Measurements from ENCODE around the gene DHX15. TPM values are rescaled to one million over a fixed set of nuclear protein-coding genes. Genes with fewer than 3 reads are reported as not detected.

Gene DHX15
- total and polyA plus RNA-seq, 2 of the 13 experiments (the other 11 are each of a cell fraction or from before 2014, with no cell fraction given), result 92.9 to 165 TPM

GRCh38 chr4:24497221-24497620 lies 87.1 kb downstream of the DHX15 start:
- no peak for DNase-seq (ENCODE audit: low spot score)
- no peaks in the 10 kb centered on the region for H3K4me1 ChIP-seq (ENCODE audit: insufficient read depth, low read length)
- H3K27me3 ChIP-seq (ENCODE audit: control insufficient read depth in 1 of 2, insufficient read depth in 2 of 2, low read length in 2 of 2), result no peaks in the 10 kb centered on the region; a peak in 1 of 5 replicates
- FAIRE-seq, result no peak
- ATAC-seq, result no peak
- no peak overlapping the region for H2AFZ ChIP-seq (ENCODE audit: low read length)
- H3K36me3 ChIP-seq (replicated peaks in 1 of 2; ENCODE audit: control insufficient read depth in 1 of 2, insufficient read depth in 2 of 2, low read length in 2 of 2), result no peaks in the 10 kb centered on the region
- H3K4me3 ChIP-seq (replicated peaks in 1 of 3; ENCODE audit: insufficient read depth in 1 of 3, low read depth in 2 of 3, low read length in 3 of 3), result no peak overlapping the region
- H3K79me2 ChIP-seq (ENCODE audit: insufficient read depth, low read length), result no peaks in the 10 kb centered on the region
- BruUV-seq (replicated peaks), result no TSS peak
- TF ChIP-seq THAP11 (CRISPR knock-in tag; IDR thresholded peaks at IDR 0.05), result no peak
- ChIA-PET POLR2A (no interaction called here), CTCF (ENCODE audit: low intra/inter-chr PET ratio, low total read pairs) (no interaction called here)
- no peak overlapping the region for H3K9ac ChIP-seq (ENCODE audit: insufficient read depth, low read depth, low read length)
- no peak overlapping the region for H3K27ac ChIP-seq (ENCODE audit: extremely low read length, insufficient read depth, low read length)
- H4K20me1 ChIP-seq (ENCODE audit: insufficient read depth, low read length), result no peaks in the 10 kb centered on the region
- in situ Hi-C loops (cut with HindIII; ENCODE audit: extremely low pct_ligation_motif_present, low pct_unique_long_range_greater_than_20kb), result loop anchor here (25.0 kb wide), 1 partner anchor 490 kb away; no protein-coding TSS in a partner anchor
- WGBS (ENCODE audit: low lambda C conversion rate), result 38% methylated on average over 7 of the region's 7 CpGs
- no peak overlapping the region for H3K4me2 ChIP-seq (ENCODE audit: low read depth, low read length)
- intact Hi-C loops (cut with micrococcal nuclease; ENCODE audit: unreplicated experiment), result no loop called here
- no peaks in the 10 kb centered on the region for H3K9me3 ChIP-seq (ENCODE audit: low read length)

DNA sequence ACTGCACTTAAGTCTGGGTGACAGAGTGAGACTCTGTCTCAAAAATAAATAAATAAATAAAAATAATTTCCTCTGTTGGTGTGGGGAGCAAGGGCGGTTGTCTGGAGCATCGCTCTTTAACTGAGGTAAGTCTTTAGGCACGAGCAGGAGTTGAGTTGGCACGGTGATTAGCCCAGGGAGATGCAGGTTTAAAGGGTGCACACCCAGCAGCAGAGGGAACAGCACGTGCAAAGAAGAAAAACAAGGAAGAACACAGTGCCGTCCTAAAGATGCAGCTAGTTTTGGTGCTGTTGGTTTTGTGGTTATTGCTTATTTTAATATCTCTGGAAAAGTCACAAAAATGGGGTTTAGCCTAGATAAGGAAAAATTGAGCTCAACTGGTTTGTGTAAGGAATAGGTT lies 87.8 kb downstream of the DHX15 start:
- WGBS (ENCODE audit: low lambda C conversion rate), result 33% methylated on average over 6 of the region's 6 CpGs
- ChIA-PET POLR2A (no interaction called here), CTCF (ENCODE audit: low intra/inter-chr PET ratio, low total read pairs) (no interaction called here)
- in situ Hi-C loops (cut with HindIII; ENCODE audit: extremely low pct_ligation_motif_present, low pct_unique_long_range_greater_than_20kb) (loop anchor here (25.0 kb wide), 1 partner anchor 491 kb away; no protein-coding TSS in a partner anchor), intact Hi-C loops (cut with micrococcal nuclease; ENCODE audit: unreplicated experiment) (no loop called here)
- no peaks in the 10 kb centered on the region for H3K4me1 ChIP-seq (ENCODE audit: insufficient read depth, low read length)
- no peak overlapping the region for H3K4me2 ChIP-seq (ENCODE audit: low read depth, low read length)
- H3K79me2 ChIP-seq (ENCODE audit: insufficient read depth, low read length), result no peaks in the 10 kb centered on the region
- H3K4me3 ChIP-seq (replicated peaks in 1 of 3; ENCODE audit: insufficient read depth in 1 of 3, low read depth in 2 of 3, low read length in 3 of 3), result no peak overlapping the region
- no peak overlapping the region for H3K9ac ChIP-seq (ENCODE audit: insufficient read depth, low read depth, low read length)
- no peaks in the 10 kb centered on the region; a peak in 1 of 5 replicates for H3K27me3 ChIP-seq (ENCODE audit: control insufficient read depth in 1 of 2, insufficient read depth in 2 of 2, low read length in 2 of 2)
- H3K36me3 ChIP-seq (replicated peaks in 1 of 2; ENCODE audit: control insufficient read depth in 1 of 2, insufficient read depth in 2 of 2, low read length in 2 of 2), result no peaks in the 10 kb centered on the region
- FAIRE-seq (no peak), ATAC-seq (no peak), DNase-seq (ENCODE audit: low spot score) (no peak)
- H3K27ac ChIP-seq (ENCODE audit: extremely low read length, insufficient read depth, low read length), result no peak overlapping the region
- no peaks in the 10 kb centered on the region for H4K20me1 ChIP-seq (ENCODE audit: insufficient read depth, low read length)
- no TSS peak for BruUV-seq (replicated peaks)
- no peaks in the 10 kb centered on the region for H3K9me3 ChIP-seq (ENCODE audit: low read length)
- no peak overlapping the region for H2AFZ ChIP-seq (ENCODE audit: low read length)
- TF ChIP-seq, protein P1, sequence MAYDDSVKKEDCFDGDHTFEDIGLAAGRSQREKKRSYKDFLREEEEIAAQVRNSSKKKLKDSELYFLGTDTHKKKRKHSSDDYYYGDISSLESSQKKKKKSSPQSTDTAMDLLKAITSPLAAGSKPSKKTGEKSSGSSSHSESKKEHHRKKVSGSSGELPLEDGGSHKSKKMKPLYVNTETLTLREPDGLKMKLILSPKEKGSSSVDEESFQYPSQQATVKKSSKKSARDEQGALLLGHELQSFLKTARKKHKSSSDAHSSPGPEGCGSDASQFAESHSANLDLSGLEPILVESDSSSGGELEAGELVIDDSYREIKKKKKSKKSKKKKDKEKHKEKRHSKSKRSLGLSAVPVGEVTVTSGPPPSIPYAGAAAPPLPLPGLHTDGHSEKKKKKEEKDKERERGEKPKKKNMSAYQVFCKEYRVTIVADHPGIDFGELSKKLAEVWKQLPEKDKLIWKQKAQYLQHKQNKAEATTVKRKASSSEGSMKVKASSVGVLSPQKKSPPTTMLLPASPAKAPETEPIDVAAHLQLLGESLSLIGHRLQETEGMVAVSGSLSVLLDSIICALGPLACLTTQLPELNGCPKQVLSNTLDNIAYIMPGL (CRISPR knock-in tag; IDR thresholded peaks at IDR 0.05; ENCODE audit: borderline replicate concordance in 1 of 2, low read depth in 1 of 2), result no peak
- TF ChIP-seq ZNF879 (CRISPR knock-in tag; IDR thresholded peaks at IDR 0.05), result no peak
- no peak for TF ChIP-seq ARNTL (CRISPR knock-in tag; IDR thresholded peaks at IDR 0.05)
- TF ChIP-seq ZNF24 (IDR thresholded peaks at IDR 0.05), result no peak
- TF ChIP-seq ZNF33B (CRISPR knock-in tag; IDR thresholded peaks at IDR 0.05), result no peak
- TF ChIP-seq, protein P2, sequence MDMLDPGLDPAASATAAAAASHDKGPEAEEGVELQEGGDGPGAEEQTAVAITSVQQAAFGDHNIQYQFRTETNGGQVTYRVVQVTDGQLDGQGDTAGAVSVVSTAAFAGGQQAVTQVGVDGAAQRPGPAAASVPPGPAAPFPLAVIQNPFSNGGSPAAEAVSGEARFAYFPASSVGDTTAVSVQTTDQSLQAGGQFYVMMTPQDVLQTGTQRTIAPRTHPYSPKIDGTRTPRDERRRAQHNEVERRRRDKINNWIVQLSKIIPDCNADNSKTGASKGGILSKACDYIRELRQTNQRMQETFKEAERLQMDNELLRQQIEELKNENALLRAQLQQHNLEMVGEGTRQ (IDR thresholded peaks at IDR 0.05; ENCODE audit: low read depth, low read length), result no peak
- TF ChIP-seq, protein P2 (CRISPR knock-in tag; IDR thresholded peaks at IDR 0.05; ENCODE audit: borderline replicate concordance), result no peak
- TF ChIP-seq, protein P3, sequence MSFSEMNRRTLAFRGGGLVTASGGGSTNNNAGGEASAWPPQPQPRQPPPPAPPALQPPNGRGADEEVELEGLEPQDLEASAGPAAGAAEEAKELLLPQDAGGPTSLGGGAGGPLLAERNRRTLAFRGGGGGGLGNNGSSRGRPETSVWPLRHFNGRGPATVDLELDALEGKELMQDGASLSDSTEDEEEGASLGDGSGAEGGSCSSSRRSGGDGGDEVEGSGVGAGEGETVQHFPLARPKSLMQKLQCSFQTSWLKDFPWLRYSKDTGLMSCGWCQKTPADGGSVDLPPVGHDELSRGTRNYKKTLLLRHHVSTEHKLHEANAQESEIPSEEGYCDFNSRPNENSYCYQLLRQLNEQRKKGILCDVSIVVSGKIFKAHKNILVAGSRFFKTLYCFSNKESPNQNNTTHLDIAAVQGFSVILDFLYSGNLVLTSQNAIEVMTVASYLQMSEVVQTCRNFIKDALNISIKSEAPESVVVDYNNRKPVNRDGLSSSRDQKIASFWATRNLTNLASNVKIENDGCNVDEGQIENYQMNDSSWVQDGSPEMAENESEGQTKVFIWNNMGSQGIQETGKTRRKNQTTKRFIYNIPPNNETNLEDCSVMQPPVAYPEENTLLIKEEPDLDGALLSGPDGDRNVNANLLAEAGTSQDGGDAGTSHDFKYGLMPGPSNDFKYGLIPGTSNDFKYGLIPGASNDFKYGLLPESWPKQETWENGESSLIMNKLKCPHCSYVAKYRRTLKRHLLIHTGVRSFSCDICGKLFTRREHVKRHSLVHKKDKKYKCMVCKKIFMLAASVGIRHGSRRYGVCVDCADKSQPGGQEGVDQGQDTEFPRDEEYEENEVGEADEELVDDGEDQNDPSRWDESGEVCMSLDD (CRISPR knock-in tag; IDR thresholded peaks at IDR 0.05; ENCODE audit: borderline replicate concordance), result no peak
- no peak for TF ChIP-seq ZNF841 (CRISPR knock-in tag; IDR thresholded peaks at IDR 0.05; ENCODE audit: borderline replicate concordance)
- no peak for TF ChIP-seq LCORL (IDR thresholded peaks at IDR 0.05)
- TF ChIP-seq LCORL (CRISPR knock-in tag; IDR thresholded peaks at IDR 0.05), result no peak

Data from HepG2 (cell line).